K562 (cell line): ENCODE results near the gene MBNL2. TPM values are rescaled to one million over a fixed set of nuclear protein-coding genes. Genes with fewer than 3 reads are reported as not detected.

Experiments used
- ATAC-seq: fragments of 200-7000 bp; cut with Tn5 transposase; 3 replicates; pipeline ENCODE4 v1.9.1; 2020; ENCODE audit warnings: moderate library complexity
- BruUV-seq: library from RNA; stranded (reverse); fragments of 400-500 nt; replicated peaks from 2 replicates; lab custom pipeline; 2021; lab: Mats Ljungman, UMichigan
- CTCF ChIA-PET: fragments of 300-600 bp; formaldehyde crosslinking; extraction: SDS; loops from one replicate; lab custom pipeline; 2021; ENCODE audit warnings: low intra/inter-chr PET ratio; lab: Yijun Ruan, JAX
- POLR2A ChIA-PET: fragments of 300-600, 350-650 bp; sonication (Branson Sonifier 250); formaldehyde crosslinking; extraction: SDS; loops from one replicate; lab custom pipeline; 2021; ENCODE audit warnings: antibody characterized with exemption, inconsistent platforms; lab: Yijun Ruan, JAX
- DNase-seq, 4 experiments: peaks; one replicate each; pipeline versions ENCODE4 v3.0.0 to v3.0.0-alpha.2; 2011 to 2018; ENCODE audit warnings: low spot score in 3 of 4, mixed read lengths in 3 of 4; ENCODE audit errors: extremely low read depth in 1 of 4
- FAIRE-seq: peaks from 2 replicates; lab custom pipeline; 2011; peaks lifted over from hg19 to GRCh38; lab: Jason Lieb, UNC
- H2AFZ ChIP-seq: 2 replicates; pipeline ENCODE4 v1.6.0; 2011; ENCODE audit warnings: low read depth, low read length, control low read depth, inconsistent platforms
- H3K27ac ChIP-seq: fragments of 200-600 bp; 3 replicates; pipeline ENCODE4 v1.8.0; 2011; ENCODE audit warnings: low read depth, mild to moderate bottlenecking, control low read depth, inconsistent platforms, low read length, moderate library complexity, mixed read lengths; ENCODE audit errors: extremely low read depth
- H3K27me3 ChIP-seq, 2 experiments: fragments of 300-600 bp in 1 of 2; 2 replicates in 1 of 2; 3 replicates in 1 of 2; pipeline versions ENCODE4 v1.6.0 to v1.8.0; 2011; ENCODE audit warnings: inconsistent platforms in 2 of 2, low read length in 2 of 2, mild to moderate bottlenecking in 1 of 2, mixed read lengths in 1 of 2, moderate library complexity in 1 of 2; ENCODE audit not compliant: control insufficient read depth in 2 of 2, insufficient read depth in 2 of 2
- H3K36me3 ChIP-seq: fragments of 300-600 bp; 3 replicates; pipeline ENCODE4 v1.8.0; 2011; ENCODE audit warnings: mild to moderate bottlenecking, low read length, inconsistent platforms; ENCODE audit not compliant: control insufficient read depth, insufficient read depth
- H3K4me1 ChIP-seq, 2 experiments: fragments of 200-600 bp in 1 of 2; replicated peaks in 1 of 2; 2 replicates in 1 of 2; 3 replicates in 1 of 2; pipeline versions ENCODE4 v1.5.1 to v1.8.0; 2011; ENCODE audit warnings: inconsistent platforms in 2 of 2, low read length in 2 of 2, mild to moderate bottlenecking in 1 of 2, mixed read lengths in 1 of 2, moderate library complexity in 1 of 2; ENCODE audit not compliant: control insufficient read depth in 2 of 2, insufficient read depth in 2 of 2
- H3K4me2 ChIP-seq: 2 replicates; pipeline ENCODE4 v1.6.1; 2011; ENCODE audit warnings: low read length, control low read depth, inconsistent platforms, mixed read lengths; ENCODE audit not compliant: insufficient read depth
- H3K4me3 ChIP-seq: fragments of 200-600 bp; sonication (generic), shearing (Covaris generic); 2 replicates; pipeline ENCODE4 v1.5.1; 2016; ENCODE audit warnings: control low read depth, inconsistent platforms
- H3K79me2 ChIP-seq: fragments of 200-600 bp; 3 replicates; pipeline ENCODE4 v1.8.0; 2011; ENCODE audit warnings: low read length, inconsistent platforms; ENCODE audit not compliant: control insufficient read depth, insufficient read depth
- H3K9ac ChIP-seq, 2 experiments: 2 replicates each; pipeline versions ENCODE4 v1.6.0 to v1.6.1; 2011; ENCODE audit warnings: low read depth in 2 of 2, low read length in 2 of 2, control low read depth in 1 of 2, inconsistent platforms in 1 of 2, mild to moderate bottlenecking in 1 of 2, mixed read lengths in 1 of 2; ENCODE audit not compliant: insufficient read depth in 1 of 2
- H3K9me1 ChIP-seq: one replicate; pipeline ENCODE4 v1.6.0; 2011; ENCODE audit warnings: inconsistent platforms, mild to moderate bottlenecking, low read length, moderate library complexity; ENCODE audit not compliant: control insufficient read depth, insufficient read depth
- H3K9me3 ChIP-seq: replicated peaks from 2 replicates; pipeline ENCODE4 v1.5.1; 2011; ENCODE audit warnings: low read depth, low read length, inconsistent platforms; ENCODE audit not compliant: control insufficient read depth, insufficient read depth
- H4K20me1 ChIP-seq: replicated peaks from 2 replicates; pipeline ENCODE4 v1.6.1; 2011; ENCODE audit warnings: low read length, inconsistent platforms, mixed read lengths; ENCODE audit not compliant: control insufficient read depth, insufficient read depth
- ELF1 ChIP-seq: fragments of 200-800 bp; sonication (Bioruptor generic); IDR thresholded peaks from 2 replicates; pipeline ENCODE4 v1.6.1; 2016; ENCODE audit warnings: missing genetic modification characterization, missing compliant biosample characterization
- ETV5 ChIP-seq: sonication (generic); formaldehyde crosslinking; IDR thresholded peaks from 2 replicates; pipeline ENCODE4 v1.4.0; 2020; ENCODE audit warnings: low read depth, mild to moderate bottlenecking, missing genetic modification reagents
- HINFP ChIP-seq: fragments of 450-650 bp; conservative IDR thresholded peaks from 2 replicates; pipeline ENCODE4 v1.6.1; 2016; ENCODE audit warnings: missing genetic modification characterization, low read depth, mild to moderate bottlenecking, control low read depth, missing compliant biosample characterization
- MGA ChIP-seq: fragments of 450-650 bp; IDR thresholded peaks from 2 replicates; pipeline ENCODE4 v1.6.1; 2016; ENCODE audit warnings: mild to moderate bottlenecking, moderate library complexity
- NCOA2 ChIP-seq, 2 experiments: fragments of 450-650 bp; IDR thresholded peaks; 2 replicates each; pipeline ENCODE4 v1.6.1; 2018; ENCODE audit warnings: mild to moderate bottlenecking in 2 of 2, moderate library complexity in 1 of 2; ENCODE audit not compliant: partially characterized antibody in 2 of 2
- ZNF311 ChIP-seq: fragments of 250-450 bp; sonication (Bioruptor Pico); IDR thresholded peaks from 2 replicates; pipeline ENCODE4 v1.4.0; 2020; ENCODE audit warnings: mild to moderate bottlenecking, moderate library complexity
- WGBS: fragments of 100-300 bp; shearing (Covaris generic); methylation state at CpG from one replicate; pipeline ENCODE4 v1.1.6; 2016; ENCODE audit warnings: low coverage, mixed read lengths; ENCODE audit not compliant: insufficient coverage; ENCODE audit errors: missing lambda C conversion rate; 5-methylcytosine and 5-hydroxymethylcytosine counted together
- in situ Hi-C: fragments of 300-500 bp; cut with MboI; formaldehyde crosslinking; loops from 4 replicates; pipeline ENCODE4 v1.15.0; 2018; ENCODE audit warnings: inconsistent platforms, mixed read lengths
- intact Hi-C: fragments of 100-400 bp; cut with micrococcal nuclease; formaldehyde crosslinking; loops from 2 replicates; pipeline ENCODE4 v1.14.2; 2022
- polyA plus RNA-seq, 8 experiments: library from polyadenylated mRNA; depleted of rRNA in 4 of 8; stranded (reverse) in 5 of 8; unstranded in 3 of 8; fragments of >200 nt; fragmentation: Nextera tagmentation in 2 of 8; fragmentation: Illumina TruSeq in 1 of 8; extraction: Ambion mirVana in 2 of 8; extraction: Trizol in 1 of 8; gene quantifications; 2 replicates each; pipeline versions ENCODE4 v1.2.1 to v1.2.3, GENCODE V29; 2011 to 2014; ENCODE audit warnings: inconsistent platforms in 1 of 8, missing spikeins in 1 of 8
- total RNA-seq, 7 experiments: library from RNA; depleted of rRNA in 6 of 7; stranded (reverse); fragments of >200 nt in 6 of 7; fragmentation: Illumina TruSeq in 2 of 7; extraction: Trizol in 2 of 7; gene quantifications; 2 replicates each; pipeline versions ENCODE4 v1.2.1 to v1.2.3, GENCODE V29; 2011 to 2021; ENCODE audit warnings: low replicate concordance in 1 of 7

MBNL2 gene
- total and polyA plus RNA-seq, 9 of the 15 experiments (the other 6 are each of a cell fraction or from before 2014, with no cell fraction given), result 7.0 to 24.8 (median 13.8) TPM

- Histone ChIP-seq H3K9me3 (no peaks in the 10 kb centered on the region), H3K36me3 (peaks cover 3% of the 10 kb centered on the region; the same call in 1 of the 3 replicates), H3K4me2 (no peak overlapping the region), H2AFZ (no peak overlapping the region), H3K4me1 (no peaks in the 10 kb centered on the region), H4K20me1 (no peaks in the 10 kb centered on the region), H3K27ac (no peak overlapping the region), H3K4me3 (no peak overlapping the region), H3K9ac (no peak overlapping the region), H3K79me2 (no peaks in the 10 kb centered on the region; the same call in 2 of the 3 replicates), H3K27me3 (no peaks in the 10 kb centered on the region), H3K9me1 (no peaks in the 10 kb centered on the region)
- 49% methylated on average over 3 of the region's 3 CpGs for WGBS
- in situ Hi-C loops, result no loop called here
- no TSS peak for BruUV-seq
- ChIA-PET POLR2A (interaction anchor here (1.1 kb wide), 1 partner anchor 15 kb away, joined by 3 read pairs; no protein-coding TSS in a partner anchor), CTCF (no interaction called here)
- ATAC-seq, result no peak
- no peak for FAIRE-seq
- no peak for DNase-seq
- intact Hi-C loops, result no loop called here
- TF ChIP-seq MGA (no peak), ELF1 (tag) (no peak), ETV5 (CRISPR knock-in tag) (no peak), HINFP (tag) (no peak), NCOA2 (IDR thresholded peaks at IDR 0.05; ENCODE audit: partially characterized antibody in 2 of 2) (no peak), ZNF311 (CRISPR knock-in tag) (no peak)
These were observed 166.2 kb downstream of the MBNL2 start for GRCh38 chr13:97388373-97388772.
